ENCODE results near the gene PNPLA5. TPM values are rescaled to one million over a fixed set of nuclear protein-coding genes. Genes with fewer than 3 reads are reported as not detected.

PNPLA5 gene
- polyA plus RNA-seq, 3 donors: not detected

DNA sequence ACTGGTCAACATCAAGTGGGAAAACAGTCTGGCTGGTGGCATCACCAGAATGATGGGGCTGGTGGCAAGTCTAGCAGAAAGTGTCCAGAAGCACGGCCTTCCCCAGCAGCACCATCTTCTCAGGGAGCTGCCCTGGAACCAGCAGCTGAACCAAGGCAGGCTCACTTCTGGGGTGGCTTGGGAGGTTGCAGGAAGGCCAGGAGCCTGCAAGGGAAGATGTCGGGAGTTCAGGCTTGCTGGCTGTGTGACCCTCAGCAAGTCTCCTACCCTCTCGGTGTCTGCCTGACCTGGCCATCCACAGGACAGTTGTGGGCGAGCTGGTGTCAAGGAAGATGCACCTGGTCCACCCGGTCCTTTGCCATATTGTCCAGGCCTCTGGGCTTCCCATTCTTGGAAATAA, 2.3 kb upstream of the PNPLA5 start:
- H3K9me3 ChIP-seq (replicated peaks in 1 of 2; ENCODE audit: control insufficient read depth in 1 of 2, insufficient read depth in 1 of 2, low read length in 2 of 2): no peaks in the 10 kb centered on the region
- no peak for DNase-seq
- no peaks in the 10 kb centered on the region for H3K36me3 Mint-ChIP-seq
- H3K9me3 Mint-ChIP-seq: peaks cover 0 to 3% (median 0%) of the 10 kb centered on the region in 7 donors
- H3K27ac ChIP-seq (ENCODE audit: low read depth in 1 of 2, low read length in 2 of 2): no peak overlapping the region
- H3K4me2 ChIP-seq (replicated peaks; ENCODE audit: extremely low read depth, low read length, poor library complexity, severe bottlenecking): no peak overlapping the region
- WGBS (ENCODE audit: insufficient coverage): 79% methylated on average over 4 of the region's 5 CpGs
- no peaks in the 10 kb centered on the region for H3K4me1 Mint-ChIP-seq
- no peak overlapping the region for H3K9ac ChIP-seq (ENCODE audit: insufficient read depth, low read length, poor library complexity, severe bottlenecking)
- H3K4me3 Mint-ChIP-seq: no peak overlapping the region
- no peaks in the 10 kb centered on the region for H4K20me1 ChIP-seq (ENCODE audit: insufficient read depth, low read length)
- no peaks in the 10 kb centered on the region for H3K79me2 ChIP-seq (ENCODE audit: insufficient read depth, low read length)
- H3K4me3 ChIP-seq (replicated peaks in 1 of 3; ENCODE audit: low read depth in 2 of 3, low read length in 3 of 3): no peak overlapping the region
- peaks cover 40 to 49% (median 40%) of the 10 kb centered on the region in 3 donors for H3K27me3 Mint-ChIP-seq (ENCODE audit: low read depth in 3 of 3)
- H3K4me1 ChIP-seq (ENCODE audit: control insufficient read depth in 1 of 2, insufficient read depth in 2 of 2, low read length in 2 of 2): no peaks in the 10 kb centered on the region
- H3K27ac Mint-ChIP-seq: no peak overlapping the region
- TF ChIP-seq, protein P1, sequence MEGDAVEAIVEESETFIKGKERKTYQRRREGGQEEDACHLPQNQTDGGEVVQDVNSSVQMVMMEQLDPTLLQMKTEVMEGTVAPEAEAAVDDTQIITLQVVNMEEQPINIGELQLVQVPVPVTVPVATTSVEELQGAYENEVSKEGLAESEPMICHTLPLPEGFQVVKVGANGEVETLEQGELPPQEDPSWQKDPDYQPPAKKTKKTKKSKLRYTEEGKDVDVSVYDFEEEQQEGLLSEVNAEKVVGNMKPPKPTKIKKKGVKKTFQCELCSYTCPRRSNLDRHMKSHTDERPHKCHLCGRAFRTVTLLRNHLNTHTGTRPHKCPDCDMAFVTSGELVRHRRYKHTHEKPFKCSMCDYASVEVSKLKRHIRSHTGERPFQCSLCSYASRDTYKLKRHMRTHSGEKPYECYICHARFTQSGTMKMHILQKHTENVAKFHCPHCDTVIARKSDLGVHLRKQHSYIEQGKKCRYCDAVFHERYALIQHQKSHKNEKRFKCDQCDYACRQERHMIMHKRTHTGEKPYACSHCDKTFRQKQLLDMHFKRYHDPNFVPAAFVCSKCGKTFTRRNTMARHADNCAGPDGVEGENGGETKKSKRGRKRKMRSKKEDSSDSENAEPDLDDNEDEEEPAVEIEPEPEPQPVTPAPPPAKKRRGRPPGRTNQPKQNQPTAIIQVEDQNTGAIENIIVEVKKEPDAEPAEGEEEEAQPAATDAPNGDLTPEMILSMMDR (IDR thresholded peaks at IDR 0.05): no peak
- H2AFZ ChIP-seq (ENCODE audit: insufficient read depth, low read depth, low read length, poor library complexity, severe bottlenecking): no peak overlapping the region
- intact Hi-C loops (cut with micrococcal nuclease): no loop called here
- peaks cover 4 to 35% of the 10 kb centered on the region in 2 donors for H3K27me3 ChIP-seq (ENCODE audit: control insufficient read depth in 2 of 2, insufficient read depth in 2 of 2, low read length in 2 of 2)
- H3K36me3 ChIP-seq (replicated peaks in 1 of 2; ENCODE audit: control insufficient read depth in 1 of 2, insufficient read depth in 2 of 2, low read length in 2 of 2): no peaks in the 10 kb centered on the region

DNA sequence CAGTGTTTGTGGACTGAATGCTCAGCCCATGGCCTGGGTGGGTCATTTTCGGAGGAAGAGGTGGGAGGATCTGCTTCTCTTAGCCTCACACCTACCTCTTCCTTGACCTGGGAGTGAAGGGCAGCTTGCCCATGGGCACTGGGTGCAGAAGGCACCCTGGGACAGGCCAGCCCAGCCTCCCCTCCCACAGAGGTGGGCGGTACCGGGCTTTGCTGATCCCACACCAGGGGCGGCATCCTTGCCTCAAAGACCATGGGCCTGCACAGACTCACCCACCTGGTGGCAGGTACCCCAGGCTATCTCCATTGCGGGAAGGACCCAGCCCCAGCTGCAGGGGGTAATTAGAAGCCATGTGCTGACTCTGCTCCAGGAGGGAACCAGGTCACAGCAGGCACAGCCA, 1.5 kb upstream of the PNPLA5 start:
- no peak overlapping the region for H3K4me3 Mint-ChIP-seq
- 79% methylated on average over 4 of the region's 5 CpGs for WGBS (ENCODE audit: insufficient coverage)
- no peak overlapping the region for H3K9ac ChIP-seq (ENCODE audit: insufficient read depth, low read length, poor library complexity, severe bottlenecking)
- H3K27me3 ChIP-seq (ENCODE audit: control insufficient read depth in 2 of 2, insufficient read depth in 2 of 2, low read length in 2 of 2): peaks cover 4 to 35% of the 10 kb centered on the region in 2 donors
- no peaks in the 10 kb centered on the region for H4K20me1 ChIP-seq (ENCODE audit: insufficient read depth, low read length)
- DNase-seq: no peak
- no peaks in the 10 kb centered on the region for H3K79me2 ChIP-seq (ENCODE audit: insufficient read depth, low read length)
- intact Hi-C loops (cut with micrococcal nuclease): no loop called here
- no peak overlapping the region for H3K27ac ChIP-seq (ENCODE audit: low read depth in 1 of 2, low read length in 2 of 2)
- no peaks in the 10 kb centered on the region for H3K4me1 ChIP-seq (ENCODE audit: control insufficient read depth in 1 of 2, insufficient read depth in 2 of 2, low read length in 2 of 2)
- no peaks in the 10 kb centered on the region for H3K9me3 ChIP-seq (replicated peaks in 1 of 2; ENCODE audit: control insufficient read depth in 1 of 2, insufficient read depth in 1 of 2, low read length in 2 of 2)
- no peak overlapping the region for H3K27ac Mint-ChIP-seq
- H3K27me3 Mint-ChIP-seq (ENCODE audit: low read depth in 3 of 3): peaks cover 40 to 51% (median 44%) of the 10 kb centered on the region in 3 donors
- TF ChIP-seq, protein P1 (IDR thresholded peaks at IDR 0.05): no peak
- no peak overlapping the region for H3K4me3 ChIP-seq (replicated peaks in 1 of 3; ENCODE audit: low read depth in 2 of 3, low read length in 3 of 3)
- peaks cover 0 to 3% (median 0%) of the 10 kb centered on the region in 7 donors for H3K9me3 Mint-ChIP-seq
- H3K4me1 Mint-ChIP-seq: no peaks in the 10 kb centered on the region
- H2AFZ ChIP-seq (ENCODE audit: insufficient read depth, low read depth, low read length, poor library complexity, severe bottlenecking): no peak overlapping the region
- H3K36me3 Mint-ChIP-seq: no peaks in the 10 kb centered on the region
- no peak overlapping the region for H3K4me2 ChIP-seq (replicated peaks; ENCODE audit: extremely low read depth, low read length, poor library complexity, severe bottlenecking)
- H3K36me3 ChIP-seq (replicated peaks in 1 of 2; ENCODE audit: control insufficient read depth in 1 of 2, insufficient read depth in 2 of 2, low read length in 2 of 2): no peaks in the 10 kb centered on the region

All from CD14-positive monocyte (primary cell).